GM10847 (cell line): ENCODE measurements around the gene F2RL2.

Experiments
- POLR2A ChIP-seq: IDR thresholded peaks from 2 replicates; pipeline ENCODE4 v1.6.1; 2011; ENCODE audit not compliant: insufficient read length; ENCODE audit errors: extremely low read depth

The F2RL2 gene

GRCh38 chr5:76602094-76602726 lies 21.0 kb downstream of the F2RL2 start:
- no peak for TF ChIP-seq POLR2A

DNA sequence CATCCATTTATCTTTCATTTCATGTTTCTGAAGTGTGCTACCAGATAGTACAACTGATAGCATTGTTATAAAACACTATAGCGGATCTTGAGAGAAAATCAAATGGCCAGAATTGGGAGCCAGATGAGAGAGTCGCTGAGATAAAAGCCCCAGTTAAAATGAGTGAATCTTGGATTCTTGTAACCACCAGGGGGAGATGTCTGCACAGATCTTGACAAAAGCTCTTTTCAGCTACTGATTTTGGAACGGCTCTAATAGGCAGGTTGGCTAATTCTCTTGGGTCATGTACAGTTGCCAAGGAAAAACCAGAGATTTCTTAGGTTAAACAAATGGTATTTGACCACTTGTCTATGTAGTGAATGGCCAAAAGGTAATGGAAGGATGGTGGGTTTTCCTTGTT lies 21.7 kb downstream of the F2RL2 start:
- no peak for TF ChIP-seq POLR2A

GRCh38 chr5:76600716-76601115 lies 22.5 kb downstream of the F2RL2 start:
- no peak for TF ChIP-seq POLR2A

GRCh38 chr5:76598531-76598930 lies 24.7 kb downstream of the F2RL2 start:
- TF ChIP-seq POLR2A, result no peak

GRCh38 chr5:76595755-76596481 lies 27.3 kb downstream of the F2RL2 start:
- no peak for TF ChIP-seq POLR2A

DNA sequence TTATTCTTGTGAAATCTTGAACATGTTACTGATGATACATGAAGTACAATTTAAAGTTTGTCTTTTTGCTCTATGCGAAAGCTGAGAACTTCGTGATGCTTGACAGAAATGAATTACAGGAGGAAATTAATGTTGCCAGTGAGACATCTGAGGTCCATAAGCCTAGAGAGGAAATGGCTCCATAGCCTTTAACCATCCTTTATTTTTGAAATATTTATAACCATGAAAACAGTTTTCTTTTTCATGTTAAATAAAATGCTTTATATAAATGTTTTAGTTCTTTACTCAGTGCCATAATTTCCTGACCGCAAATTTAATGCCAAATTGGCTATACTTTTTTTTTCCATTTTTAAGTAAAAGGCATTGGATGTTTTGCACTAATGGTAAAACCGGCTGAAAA lies 29.1 kb downstream of the F2RL2 start:
- no peak for TF ChIP-seq POLR2A

- TF ChIP-seq POLR2A, result no peak
These were observed 30.5 kb downstream of the F2RL2 start for GRCh38 chr5:76592692-76593091.

- no peak for TF ChIP-seq POLR2A
These were observed 31.8 kb downstream of the F2RL2 start for GRCh38 chr5:76591366-76591765.

DNA sequence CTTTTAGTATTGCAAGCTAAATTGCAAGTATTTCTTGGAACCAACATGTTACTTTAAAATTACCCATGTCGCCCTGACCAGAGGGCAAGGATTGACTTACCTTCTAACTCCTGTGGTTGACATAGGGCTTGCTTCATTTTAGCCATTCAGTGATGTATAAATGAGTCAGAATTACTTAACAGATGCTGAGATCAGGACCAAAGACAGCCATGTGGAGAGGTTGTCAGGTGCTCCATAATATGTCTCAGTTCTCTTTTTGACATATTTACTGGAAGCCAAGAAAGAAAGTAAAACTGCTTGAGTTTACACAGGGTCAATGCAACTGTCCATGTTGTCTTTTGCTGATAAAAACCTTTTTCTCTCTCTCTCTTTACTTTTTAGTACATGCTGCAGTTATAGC lies 33.2 kb downstream of the F2RL2 start:
- no peak for TF ChIP-seq POLR2A

DNA sequence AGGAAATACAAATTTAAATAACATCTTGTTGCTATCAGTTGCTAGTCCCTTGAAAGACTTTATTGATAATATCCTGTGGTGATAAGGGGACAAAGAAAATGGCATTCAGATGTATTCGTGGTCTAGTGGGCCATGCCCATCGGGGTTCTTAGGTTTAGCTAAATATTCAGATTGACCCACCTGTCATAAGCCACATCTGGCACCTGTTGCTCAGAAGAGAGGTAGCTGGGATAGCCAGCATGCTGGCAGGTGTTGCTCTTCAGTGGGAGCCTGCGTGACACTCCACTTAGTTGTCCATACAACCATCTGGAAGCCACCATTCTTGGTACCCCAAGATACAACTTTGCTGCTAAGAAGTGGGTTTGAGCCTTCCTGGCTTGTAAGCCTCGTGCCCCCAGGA lies 36.7 kb downstream of the F2RL2 start:
- no peak for TF ChIP-seq POLR2A

DNA sequence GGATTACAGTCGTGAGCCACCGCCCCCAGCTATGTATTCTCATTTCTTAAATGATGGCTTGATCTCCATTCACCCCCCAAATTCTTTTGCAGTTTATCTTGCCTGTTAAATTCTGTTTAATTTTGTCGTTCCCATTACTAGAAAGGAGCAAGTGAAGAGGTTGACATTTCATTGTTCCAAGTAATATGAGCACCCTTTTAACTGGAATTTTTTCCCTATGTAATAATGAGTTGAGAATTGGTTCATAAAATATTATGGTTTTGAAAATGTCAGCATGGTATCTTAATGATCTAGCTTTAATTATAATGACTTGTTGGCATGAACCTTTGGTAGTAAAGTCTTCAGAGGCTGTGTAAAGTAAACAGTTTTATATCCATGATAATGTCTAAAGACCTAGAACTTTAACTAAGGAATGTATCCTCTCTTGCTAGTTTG lies 37.4 kb downstream of the F2RL2 start:
- TF ChIP-seq POLR2A, result no peak

DNA sequence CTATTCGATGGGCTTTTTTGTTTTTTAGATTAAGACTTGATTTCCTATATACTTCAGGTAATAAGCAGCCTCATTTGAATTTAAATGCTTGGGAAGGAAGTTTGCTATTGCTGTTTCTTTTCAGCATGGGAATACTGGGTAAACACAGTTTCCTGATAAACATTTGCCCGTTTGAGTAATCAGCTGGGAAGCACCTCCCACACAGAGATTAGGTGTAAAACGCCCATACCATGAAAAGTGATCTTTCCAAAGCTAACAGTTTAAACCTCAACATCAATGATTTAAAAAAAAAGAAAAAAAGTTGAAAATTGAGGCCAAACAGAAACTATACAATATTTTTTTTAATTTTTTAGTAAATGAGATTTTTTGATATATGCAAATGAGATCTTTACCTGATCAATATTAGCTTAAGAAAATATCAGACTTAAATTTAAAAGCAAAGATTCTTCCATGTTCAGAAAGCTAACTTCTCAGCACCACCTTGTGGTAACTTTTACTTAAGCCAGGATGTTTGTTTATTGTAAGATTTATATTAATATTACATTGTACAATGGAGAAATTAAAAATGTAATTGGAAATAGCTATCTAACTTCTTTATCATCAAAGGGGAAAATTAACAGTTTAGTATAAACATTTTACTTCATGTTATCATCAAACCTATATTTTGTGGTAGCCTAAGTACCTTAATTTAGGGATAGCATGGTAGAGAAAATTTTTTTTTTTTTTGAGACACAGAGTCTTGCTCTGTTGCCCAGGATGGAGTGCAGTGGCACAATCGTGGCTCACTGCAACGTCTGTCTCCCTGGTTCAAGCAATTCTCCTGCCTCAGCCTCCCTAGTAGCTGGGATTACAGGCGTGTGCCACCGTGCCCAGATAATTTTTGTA lies 39.8 kb downstream of the F2RL2 start:
- TF ChIP-seq POLR2A, result no peak

DNA sequence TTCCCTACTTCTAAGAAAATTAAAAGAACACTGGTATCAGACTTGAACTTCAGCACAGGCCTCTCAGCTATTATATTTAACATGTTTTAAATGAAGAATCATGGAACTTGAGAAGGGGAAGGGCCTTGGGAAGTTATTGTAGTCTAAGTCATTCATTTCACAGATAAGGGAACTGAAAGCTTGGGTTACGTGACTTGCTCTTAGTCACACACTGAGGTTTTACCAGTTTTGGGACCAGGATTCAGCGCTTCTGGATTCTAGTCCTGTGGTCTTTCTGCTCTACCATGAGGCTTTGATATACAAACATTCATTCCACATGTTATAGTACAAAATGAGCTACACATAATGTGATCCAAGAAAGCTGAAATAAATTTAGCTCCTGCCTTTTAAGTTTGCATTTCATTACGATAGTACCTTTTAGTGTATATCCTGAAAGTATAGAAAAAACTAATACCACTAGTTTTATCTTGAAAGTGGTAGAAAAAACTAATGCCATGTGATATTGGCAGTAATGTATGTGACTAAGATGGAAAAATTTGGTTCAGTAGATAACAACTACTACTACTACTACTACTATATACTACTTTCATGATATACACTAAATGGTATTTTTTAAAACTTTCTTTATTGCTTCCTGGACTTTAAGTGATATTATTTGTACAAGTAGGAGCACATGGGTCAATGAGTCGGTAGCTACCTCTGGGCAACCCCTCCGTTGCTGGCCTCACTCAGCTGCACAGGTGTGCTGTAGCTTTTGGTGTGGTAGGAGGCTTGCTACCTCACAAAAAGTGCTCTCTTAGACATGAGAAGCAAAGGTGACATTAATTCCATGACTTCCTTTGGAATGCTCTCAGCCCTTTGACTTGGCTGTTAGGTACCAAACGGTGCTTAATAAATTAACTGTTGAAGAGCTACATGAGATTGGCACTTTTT lies 40.7 kb downstream of the F2RL2 start:
- TF ChIP-seq POLR2A, result no peak

DNA sequence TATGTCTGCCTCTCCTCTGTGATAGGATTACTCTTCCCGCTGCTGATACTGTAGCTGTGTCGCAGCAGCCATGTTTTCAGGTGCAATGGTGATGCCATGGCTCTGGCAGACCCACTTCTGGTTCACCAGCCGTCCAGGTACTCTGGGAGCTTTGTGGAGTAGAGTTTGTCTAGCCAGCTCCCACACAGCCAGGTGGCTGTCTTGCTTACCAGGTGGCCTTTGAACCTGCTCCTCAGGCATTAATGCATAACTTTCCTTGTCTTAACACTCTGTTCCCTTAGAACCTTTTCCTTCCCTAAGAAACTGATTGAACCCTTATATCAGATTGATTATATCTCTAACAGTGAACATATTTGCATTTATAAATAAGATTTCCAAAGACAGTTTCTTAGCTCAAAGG lies 42.2 kb downstream of the F2RL2 start:
- no peak for TF ChIP-seq POLR2A
